AG04449 (cell line): Measurements from ENCODE around the gene SLC24A4.

Source experiments
- CTCF ChIA-PET: fragments of 350-600 bp; formaldehyde crosslinking; extraction: SDS; loops from one replicate; lab custom pipeline; 2021; ENCODE audit warnings: antibody characterized with exemption; lab: Yijun Ruan, JAX
- POLR2A ChIA-PET: fragments of 400-600, 350-600 bp; formaldehyde crosslinking; extraction: SDS; loops from one replicate; lab custom pipeline; 2020; ENCODE audit warnings: antibody characterized with exemption, inconsistent platforms; lab: Yijun Ruan, JAX
- DNase-seq: peaks from one replicate; pipeline ENCODE4 v3.0.0-alpha.2; 2010; ENCODE audit warnings: low read depth, low spot score
- H3K4me3 ChIP-seq: 2 replicates; pipeline ENCODE4 v1.5.1; 2011; ENCODE audit warnings: low read depth, mild to moderate bottlenecking, control low read depth, low read length
- CTCF ChIP-seq: IDR thresholded peaks from one replicate; pipeline ENCODE4 v1.5.1; 2011; ENCODE audit warnings: mild to moderate bottlenecking, moderate library complexity, low read length, control low read depth, inconsistent platforms; ENCODE audit not compliant: insufficient read depth; ENCODE audit errors: missing control alignments

SLC24A4 gene

GRCh38 chr14:92340071-92340470, 17.1 kb downstream of the SLC24A4 start:
- no peak for TF ChIP-seq CTCF
- ChIA-PET POLR2A (no interaction called here), CTCF (no interaction called here)

GRCh38 chr14:92340931-92341330, 18.0 kb downstream of the SLC24A4 start:
- POLR2A ChIA-PET = no interaction called here
- CTCF ChIA-PET = no interaction called here
- no peak overlapping the region for H3K4me3 ChIP-seq
- no peak for DNase-seq
- TF ChIP-seq CTCF = no peak

More at GRCh38 chr14:92340071-92340470, 17.1 kb downstream of the SLC24A4 start:
- no peak overlapping the region for H3K4me3 ChIP-seq
- no peak for DNase-seq

- CTCF ChIA-PET = no interaction called here
- POLR2A ChIA-PET = no interaction called here
These were observed 18.8 kb downstream of the SLC24A4 start for GRCh38 chr14:92341791-92342190.

GRCh38 chr14:92348154-92348553, 25.2 kb downstream of the SLC24A4 start:
- ChIA-PET POLR2A (no interaction called here), CTCF (no interaction called here)
- H3K4me3 ChIP-seq = no peak overlapping the region
- no peak for TF ChIP-seq CTCF
- no peak for DNase-seq

More at GRCh38 chr14:92341791-92342190, 18.8 kb downstream of the SLC24A4 start:
- DNase-seq = no peak
- no peak overlapping the region for H3K4me3 ChIP-seq
- TF ChIP-seq CTCF = no peak

GRCh38 chr14:92351750-92352149, 28.8 kb downstream of the SLC24A4 start:
- ChIA-PET POLR2A (no interaction called here), CTCF (interaction anchor here (0.9 to 1.0 kb wide), 2 partner anchors 17 to 218 kb away, joined by 3 read pairs; no protein-coding TSS in a partner anchor)
- DNase-seq = no peak
- TF ChIP-seq CTCF = no peak
- H3K4me3 ChIP-seq = no peak overlapping the region

GRCh38 chr14:92352158-92352985, 29.4 kb downstream of the SLC24A4 start:
- DNase-seq = no peak
- CTCF ChIA-PET = interaction anchor here (0.9 to 1.0 kb wide), 2 partner anchors 16 to 219 kb away, joined by 3 read pairs; no protein-coding TSS in a partner anchor
- peak; percentile 1 for TF ChIP-seq CTCF
- H3K4me3 ChIP-seq = no peak overlapping the region
- POLR2A ChIA-PET = no interaction called here
